K562 (cell line): ENCODE results near the gene NYAP1. TPM values are rescaled to one million over a fixed set of nuclear protein-coding genes. Genes with fewer than 3 reads are reported as not detected.

ENCODE experiments used
- CAMTA2 ChIP-seq: fragments of 250-450 bp; sonication (Bioruptor Pico); conservative IDR thresholded peaks from 2 replicates; pipeline ENCODE4 v1.5.1; 2022
- CBX1 ChIP-seq: sonication (generic); IDR thresholded peaks from 2 replicates; pipeline ENCODE4 v1.6.1; 2016; ENCODE audit warnings: antibody characterized with exemption, low read depth, mild to moderate bottlenecking
- HDAC1 ChIP-seq, 2 experiments: fragments of 450-650 bp; IDR thresholded peaks; 2 replicates each; pipeline ENCODE4 v1.6.1; 2016 to 2017; ENCODE audit warnings: inconsistent platforms in 1 of 2, mild to moderate bottlenecking in 1 of 2, moderate library complexity in 1 of 2
- MEIS2 ChIP-seq: fragments of 450-650 bp; IDR thresholded peaks from 2 replicates; pipeline ENCODE4 v1.6.1; 2014; ENCODE audit warnings: mild to moderate bottlenecking; ENCODE audit not compliant: partially characterized antibody
- MYNN ChIP-seq, 2 experiments: sonication (generic); formaldehyde crosslinking in 1 of 2; IDR thresholded peaks; 2 replicates each; pipeline versions ENCODE4 v1.5.0 to v1.6.1; 2016 to 2020; ENCODE audit warnings: antibody characterized with exemption in 1 of 2, missing genetic modification reagents in 1 of 2
- PKNOX1 ChIP-seq: fragments of 450-650 bp; IDR thresholded peaks from 2 replicates; pipeline ENCODE4 v1.6.1; 2016
- SMARCB1 ChIP-seq: IDR thresholded peaks from 2 replicates; pipeline ENCODE4 v1.6.1; 2011; ENCODE audit warnings: improper control_type of control experiment, low read depth; ENCODE audit not compliant: insufficient read length
- SP2 ChIP-seq: IDR thresholded peaks from 2 replicates; pipeline ENCODE4 v1.6.1; 2011; ENCODE audit warnings: mild to moderate bottlenecking, low read depth, low read length, moderate library complexity; ENCODE audit not compliant: poor library complexity, severe bottlenecking; ENCODE audit errors: extremely low read depth
- XRCC3 ChIP-seq: fragments of 450-650 bp; IDR thresholded peaks from 2 replicates; pipeline ENCODE4 v1.6.1; 2017; ENCODE audit warnings: mild to moderate bottlenecking, moderate library complexity
- ZBTB12 ChIP-seq: fragments of 250-450 bp; sonication (Bioruptor Pico); IDR thresholded peaks from 2 replicates; pipeline ENCODE4 v1.4.0; 2020
- ZC3H8 ChIP-seq: fragments of 450-650 bp; IDR thresholded peaks from 2 replicates; pipeline ENCODE4 v1.6.1; 2017
- ZMIZ1 ChIP-seq, 2 experiments: fragments of 150-350 bp in 1 of 2; IDR thresholded peaks; 2 replicates each; pipeline ENCODE4 v1.6.1; 2012 to 2016; ENCODE audit warnings: low read depth in 2 of 2, low read length in 2 of 2, mild to moderate bottlenecking in 1 of 2, moderate library complexity in 1 of 2
- ZNF584 ChIP-seq: fragments of 200-800 bp; sonication (Bioruptor generic); IDR thresholded peaks from 2 replicates; pipeline ENCODE4 v1.6.1; 2016; ENCODE audit warnings: low read depth, mild to moderate bottlenecking, missing genetic modification characterization, missing compliant biosample characterization
- ZNF589 ChIP-seq: fragments of 200-800 bp; sonication (Bioruptor generic); IDR thresholded peaks from 2 replicates; pipeline ENCODE4 v1.6.1; 2016; ENCODE audit warnings: low read depth, missing genetic modification characterization, missing compliant biosample characterization
- polyA plus RNA-seq, 8 experiments: library from polyadenylated mRNA; depleted of rRNA in 4 of 8; stranded (reverse) in 5 of 8; unstranded in 3 of 8; fragments of >200 nt; fragmentation: Nextera tagmentation in 2 of 8; fragmentation: Illumina TruSeq in 1 of 8; extraction: Ambion mirVana in 2 of 8; extraction: Trizol in 1 of 8; gene quantifications; 2 replicates each; pipeline versions ENCODE4 v1.2.1 to v1.2.3, GENCODE V29; 2011 to 2014; ENCODE audit warnings: inconsistent platforms in 1 of 8, missing spikeins in 1 of 8
- total RNA-seq, 7 experiments: library from RNA; depleted of rRNA in 6 of 7; stranded (reverse); fragments of >200 nt in 6 of 7; fragmentation: Illumina TruSeq in 2 of 7; extraction: Trizol in 2 of 7; gene quantifications; 2 replicates each; pipeline versions ENCODE4 v1.2.1 to v1.2.3, GENCODE V29; 2011 to 2021; ENCODE audit warnings: low replicate concordance in 1 of 7
- TF ChIP-seq, protein P1 (sequence below): fragments of 450-650 bp; IDR thresholded peaks from 2 replicates; pipeline ENCODE4 v1.6.1; 2017; ENCODE audit warnings: mild to moderate bottlenecking, moderate library complexity
- TF ChIP-seq, protein P2 (sequence below): fragments of 250-450 bp; sonication (Bioruptor Pico); IDR thresholded peaks from 2 replicates; pipeline ENCODE4 v1.8.0; 2021; ENCODE audit warnings: mild to moderate bottlenecking, moderate library complexity

Gene NYAP1
- total and polyA plus RNA-seq, 9 of the 15 experiments (the other 6 are each of a cell fraction or from before 2014, with no cell fraction given) = 0.11 to 0.88 (median 0.22) TPM; not detected in 2

DNA sequence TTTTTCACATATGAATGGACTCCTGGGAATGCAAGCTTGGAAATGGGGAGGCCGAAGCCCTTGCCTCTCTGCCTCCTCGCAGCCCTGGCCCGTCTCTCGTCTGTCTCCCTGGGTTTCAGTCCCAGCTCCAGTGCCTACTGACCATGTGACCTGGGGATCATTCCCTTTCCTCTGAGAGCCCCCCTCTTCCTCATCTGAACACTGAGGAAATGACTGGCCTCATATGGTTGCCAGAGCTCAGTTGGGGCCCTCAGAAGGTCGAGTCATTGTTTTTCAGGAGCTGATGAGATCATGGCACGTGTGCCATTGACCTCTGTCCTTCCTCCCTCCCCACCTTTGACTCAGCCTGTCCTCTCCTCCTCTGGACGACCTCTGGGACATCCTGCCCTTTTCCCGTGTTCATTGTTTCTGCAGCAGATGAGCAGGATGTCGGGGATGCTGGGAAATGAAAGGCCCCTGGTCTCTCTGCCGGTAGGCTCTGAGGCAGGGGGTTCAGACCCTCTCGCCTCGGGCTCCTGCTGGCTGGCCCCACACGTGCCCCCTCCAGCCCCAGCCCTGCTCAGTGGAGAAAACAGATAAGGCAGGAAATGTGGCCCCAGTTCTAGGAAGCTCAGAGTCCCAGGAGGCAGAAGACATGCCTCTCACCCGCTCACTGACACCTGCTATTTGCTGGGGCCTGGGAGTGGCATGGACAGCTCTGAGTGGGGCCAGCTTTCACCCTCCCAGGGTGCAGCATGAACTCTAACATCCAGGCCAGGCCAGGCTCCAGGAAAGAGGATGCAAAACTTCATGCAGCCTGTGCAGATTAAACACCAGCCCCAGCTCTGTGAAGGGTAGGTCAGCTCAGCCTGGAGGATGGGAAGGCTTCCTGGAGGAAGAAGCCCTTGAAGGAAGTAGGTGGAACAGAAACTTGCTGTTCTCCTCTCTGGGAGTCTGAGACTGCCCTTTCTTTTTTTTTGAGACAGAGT is 39.1 kb upstream of the NYAP1 start (continued):
- peak; percentile 61; the same call in 1 of the 2 replicates for TF ChIP-seq PKNOX1
- TF ChIP-seq CAMTA2 (CRISPR knock-in tag) = 0 out of 2 replicates have a peak, but pooled peaks have one; percentile 34
- peak in 1 of 2 experiments; percentile 84; a peak in 2 of 4 replicates for TF ChIP-seq HDAC1 (IDR thresholded peaks at IDR 0.05)
- no peak for TF ChIP-seq XRCC3
- no peak for TF ChIP-seq ZC3H8
- TF ChIP-seq ZBTB12 (CRISPR knock-in tag) = peak; percentile 26; the same call in 1 of the 2 replicates
- TF ChIP-seq MEIS2 = no peak
- TF ChIP-seq SP2 = no peak
- TF ChIP-seq SMARCB1 = no peak
- TF ChIP-seq, protein P1, sequence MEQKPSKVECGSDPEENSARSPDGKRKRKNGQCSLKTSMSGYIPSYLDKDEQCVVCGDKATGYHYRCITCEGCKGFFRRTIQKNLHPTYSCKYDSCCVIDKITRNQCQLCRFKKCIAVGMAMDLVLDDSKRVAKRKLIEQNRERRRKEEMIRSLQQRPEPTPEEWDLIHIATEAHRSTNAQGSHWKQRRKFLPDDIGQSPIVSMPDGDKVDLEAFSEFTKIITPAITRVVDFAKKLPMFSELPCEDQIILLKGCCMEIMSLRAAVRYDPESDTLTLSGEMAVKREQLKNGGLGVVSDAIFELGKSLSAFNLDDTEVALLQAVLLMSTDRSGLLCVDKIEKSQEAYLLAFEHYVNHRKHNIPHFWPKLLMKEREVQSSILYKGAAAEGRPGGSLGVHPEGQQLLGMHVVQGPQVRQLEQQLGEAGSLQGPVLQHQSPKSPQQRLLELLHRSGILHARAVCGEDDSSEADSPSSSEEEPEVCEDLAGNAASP = no peak
- TF ChIP-seq ZMIZ1 (IDR thresholded peaks at IDR 0.05; ENCODE audit: low read depth in 2 of 2, low read length in 2 of 2) = no peak
- TF ChIP-seq, protein P2, sequence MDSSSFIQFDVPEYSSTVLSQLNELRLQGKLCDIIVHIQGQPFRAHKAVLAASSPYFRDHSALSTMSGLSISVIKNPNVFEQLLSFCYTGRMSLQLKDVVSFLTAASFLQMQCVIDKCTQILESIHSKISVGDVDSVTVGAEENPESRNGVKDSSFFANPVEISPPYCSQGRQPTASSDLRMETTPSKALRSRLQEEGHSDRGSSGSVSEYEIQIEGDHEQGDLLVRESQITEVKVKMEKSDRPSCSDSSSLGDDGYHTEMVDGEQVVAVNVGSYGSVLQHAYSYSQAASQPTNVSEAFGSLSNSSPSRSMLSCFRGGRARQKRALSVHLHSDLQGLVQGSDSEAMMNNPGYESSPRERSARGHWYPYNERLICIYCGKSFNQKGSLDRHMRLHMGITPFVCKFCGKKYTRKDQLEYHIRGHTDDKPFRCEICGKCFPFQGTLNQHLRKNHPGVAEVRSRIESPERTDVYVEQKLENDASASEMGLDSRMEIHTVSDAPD (CRISPR knock-in tag) = 0 out of 2 replicates have a peak, but pooled peaks have one; percentile 3
- TF ChIP-seq MYNN (IDR thresholded peaks at IDR 0.05) = peak; percentile 64; the same call in 1 of the 2 replicates
- TF ChIP-seq MYNN (CRISPR knock-in tag; IDR thresholded peaks at IDR 0.05) = no peak
- peak; percentile 98 for TF ChIP-seq ZNF589
- TF ChIP-seq ZNF584 = peak; percentile 80
- TF ChIP-seq CBX1 = no peak; the same call in 1 of the 2 replicates
